A673 (cell line): Measurements from ENCODE around the gene PCDH11X.
"Not testable (repeated sequence)": the region's sequence is repeated elsewhere in the genome, so short reads cannot be mapped to it uniquely, and the experiment has no call there.

ENCODE experiments used
- CTCF ChIP-seq: fragments of 300-800, 200-600 bp; sonication (generic); conservative IDR thresholded peaks from 2 replicates; pipeline ENCODE4 v1.5.1; 2017; ENCODE audit warnings: low read depth, mild to moderate bottlenecking, antibody characterized with exemption, low read length, moderate library complexity, mixed read lengths
- EZH2 ChIP-seq: fragments of 200-600 bp; sonication (generic); IDR thresholded peaks from 2 replicates; pipeline ENCODE4 v1.6.1; 2017; ENCODE audit warnings: borderline replicate concordance, low read depth, mild to moderate bottlenecking, mixed read lengths, antibody characterized with exemption, low read length; ENCODE audit not compliant: poor library complexity, severe bottlenecking

DNA sequence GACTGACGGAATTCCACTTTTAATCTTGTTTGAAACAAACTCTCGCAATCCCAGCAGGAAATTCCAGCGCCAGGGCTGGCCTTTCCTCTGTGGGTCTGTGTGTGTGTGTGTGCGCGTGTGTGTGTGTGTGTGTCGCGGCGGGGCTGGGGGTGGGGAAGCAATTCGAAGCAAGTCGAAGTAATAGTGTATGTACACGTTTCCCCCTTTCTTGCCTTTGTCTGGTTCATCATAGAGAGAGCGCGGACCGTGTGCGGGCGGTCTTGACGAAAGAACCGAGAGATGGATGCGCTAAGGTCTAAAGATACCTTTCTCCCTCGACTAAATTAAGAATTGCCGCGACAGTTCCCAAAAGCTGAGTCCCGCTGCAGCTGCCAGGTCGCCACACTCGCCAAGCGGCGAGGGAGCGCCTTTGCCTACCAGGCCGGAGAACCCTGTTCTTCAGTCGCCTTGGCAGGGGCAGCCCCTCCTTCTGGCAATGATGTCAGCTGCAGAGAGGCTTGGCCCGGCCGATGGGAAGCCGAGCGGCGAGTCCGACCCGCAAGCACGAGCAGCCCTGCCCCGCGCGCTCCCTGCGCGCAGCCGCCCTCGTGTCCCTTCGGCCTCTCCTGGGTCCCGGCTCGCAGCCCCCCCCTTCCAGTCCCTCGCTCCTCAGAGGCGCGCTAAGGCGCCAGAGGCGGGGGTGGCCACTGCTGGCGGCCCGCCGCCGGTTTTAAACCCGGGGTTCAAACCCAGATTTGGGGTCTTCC, 2.6 kb downstream of the PCDH11X start:
- not testable (repeated sequence) for TF ChIP-seq CTCF, EZH2
